GM21367 (cell line): ENCODE results near the gene PEX3.
"Not testable (repeated sequence)": the region's sequence is repeated elsewhere in the genome, so short reads cannot be mapped to it uniquely, and the experiment has no call there.

Experiments used
- ATAC-seq: cut with Tn5 transposase; IDR thresholded peaks from one replicate; pipeline ENCODE4 v1.9.1; 2021; ENCODE audit not compliant: unreplicated experiment

PEX3 gene

GRCh38 chr6:143447865-143448264 is 2.7 kb upstream of the PEX3 start:
- ATAC-seq, result not testable (repeated sequence)

GRCh38 chr6:143449082-143449713 is 1.4 kb upstream of the PEX3 start:
- no peak for ATAC-seq

- ATAC-seq, result peak; percentile 14
These were observed 722 bp upstream of the PEX3 start for GRCh38 chr6:143449714-143450452.

GRCh38 chr6:143451531-143451930 is 926 bp downstream of the PEX3 start:
- no peak for ATAC-seq

- ATAC-seq, result no peak
These were observed 7.2 kb downstream of the PEX3 start for GRCh38 chr6:143457563-143458359.

- no peak for ATAC-seq
These were observed 14.9 kb downstream of the PEX3 start for GRCh38 chr6:143465546-143465945.

- no peak for ATAC-seq
These were observed 17.4 kb downstream of the PEX3 start for GRCh38 chr6:143468026-143468425.

GRCh38 chr6:143468823-143469222 is 18.2 kb downstream of the PEX3 start:
- not testable (repeated sequence) for ATAC-seq

GRCh38 chr6:143471822-143472221 is 21.2 kb downstream of the PEX3 start:
- no peak for ATAC-seq

GRCh38 chr6:143476545-143476944 is 25.9 kb downstream of the PEX3 start:
- no peak for ATAC-seq

GRCh38 chr6:143478479-143479062 is 28.0 kb downstream of the PEX3 start:
- ATAC-seq, result no peak

GRCh38 chr6:143482593-143482992 is 32.0 kb downstream of the PEX3 start:
- no peak for ATAC-seq

- no peak for ATAC-seq
These were observed 35.4 kb downstream of the PEX3 start for GRCh38 chr6:143485967-143486366.

GRCh38 chr6:143486752-143487151 is 36.1 kb downstream of the PEX3 start:
- no peak for ATAC-seq

GRCh38 chr6:143490244-143490643 is 39.6 kb downstream of the PEX3 start:
- ATAC-seq, result no peak

GRCh38 chr6:143490775-143491174 is 40.2 kb downstream of the PEX3 start:
- ATAC-seq, result no peak

- ATAC-seq, result no peak
These were observed 46.4 kb downstream of the PEX3 start for GRCh38 chr6:143496974-143497373.

GRCh38 chr6:143498428-143498827 is 47.8 kb downstream of the PEX3 start:
- ATAC-seq, result no peak

GRCh38 chr6:143501851-143502250 is 51.2 kb downstream of the PEX3 start:
- ATAC-seq, result no peak

GRCh38 chr6:143504369-143504768 is 53.8 kb downstream of the PEX3 start:
- ATAC-seq, result no peak

GRCh38 chr6:143505111-143505510 is 54.5 kb downstream of the PEX3 start:
- ATAC-seq, result no peak
